K562 treated with DMSO at 1 percent for 24 hours (cell line): ENCODE measurements around the gene RNF115. TPM values are rescaled to one million over a fixed set of nuclear protein-coding genes. Genes with fewer than 3 reads are reported as not detected.

Source experiments
- total RNA-seq: library from RNA; unstranded; fragments of 300-600 nt; gene quantifications from 2 replicates; pipeline ENCODE4 v1.2.3, GENCODE V29; 2022; ENCODE audit warnings: low read depth; ENCODE audit not compliant: insufficient read depth

Gene RNF115
- total RNA-seq = 6.0 and 6.1 TPM in 2 replicates

GRCh38 chr1:145823565-145824498 is at the start of gene RNF115, which contains the start of gene POLR3C:
TSS of gene RNF115 (minus strand) at chr1:145824095. CDS start at chr1:145823873, 222 bp downstream.
TSS of gene POLR3C (plus strand) at chr1:145824200. CDS start at chr1:145825777, 1,577 bp downstream.

GRCh38 chr1:145858901-145859490 is 35.1 kb upstream of the RNF115 start, which contains the start of gene PIAS3:
TSS of gene PIAS3 (minus strand) at chr1:145859081. CDS start at chr1:145858990, 91 bp downstream.

GRCh38 chr1:145845514-145846161 is 21.7 kb upstream of the RNF115 start, which contains the start of gene NUDT17:
TSS of gene NUDT17 (plus strand) at chr1:145845630. CDS start at chr1:145845641, 11 bp downstream.

GRCh38 chr1:145719230-145720079 is 104.4 kb downstream of the RNF115 start, which contains the start of gene CD160:
TSS of gene CD160 (plus strand) at chr1:145719499. CDS start at chr1:145728328, 8,829 bp downstream.

GRCh38 chr1:145707183-145707867 is 116.6 kb downstream of the RNF115 start, which contains the start of gene PDZK1:
TSS of gene PDZK1 (minus strand) at chr1:145707368. CDS start at chr1:145688021, 19,347 bp downstream.

Other genes with a start within 250 kb of the RNF115 start
- gene GPR89A, start 216.1 kb downstream of the RNF115 start, total RNA-seq = 10.8 and 11.8 TPM in 2 replicates
- gene PDZK1, start 116.7 kb downstream of the RNF115 start, total RNA-seq = 0.27 TPM in 1 of 2 replicates, not detected in the other
- not detected in 2 replicates for gene CD160, start 104.6 kb downstream of the RNF115 start, total RNA-seq
- 45.7 and 47.6 TPM in 2 replicates for gene POLR3C, start 105 bp upstream of the RNF115 start, total RNA-seq
- 9.2 and 10.1 TPM in 2 replicates for gene NUDT17, start 21.5 kb upstream of the RNF115 start, total RNA-seq
- 21.1 and 28.0 TPM in 2 replicates for gene PIAS3, start 35.0 kb upstream of the RNF115 start, total RNA-seq
- 0.29 and 0.47 TPM in 2 replicates for gene ANKRD35, start 61.8 kb upstream of the RNF115 start, total RNA-seq
- gene ITGA10, start 86.0 kb upstream of the RNF115 start, total RNA-seq = 0.21 and 0.41 TPM in 2 replicates
- gene PEX11B, start 94.6 kb upstream of the RNF115 start, total RNA-seq = 26.7 TPM in 2 replicates
- 153 and 166 TPM in 2 replicates for gene RBM8A, start 103.4 kb upstream of the RNF115 start, total RNA-seq
- 12.5 and 15.0 TPM in 2 replicates for gene LIX1L, start 133.9 kb upstream of the RNF115 start, total RNA-seq
- gene ANKRD34A, start 140.5 kb upstream of the RNF115 start, total RNA-seq = 2.9 and 3.0 TPM in 2 replicates
- gene POLR3GL, start 140.6 kb upstream of the RNF115 start, total RNA-seq = 67.0 and 71.8 TPM in 2 replicates
- gene TXNIP, start 172.5 kb upstream of the RNF115 start, total RNA-seq = 358 and 397 TPM in 2 replicates
- 2.8 and 5.0 TPM in 2 replicates for gene HJV, start 197.6 kb upstream of the RNF115 start, total RNA-seq